Measurements from ENCODE around the gene CUL5.
"Not testable (repeated sequence)": the region's sequence is repeated elsewhere in the genome, so short reads cannot be mapped to it uniquely, and the experiment has no call there.

- TF ChIP-seq CTCF (IDR thresholded peaks at IDR 0.05; ENCODE audit: control extremely low read depth in 1 of 3, insufficient read depth in 1 of 3, low read depth in 1 of 3, low read length in 3 of 3); E2F6 (IDR thresholded peaks at IDR 0.05); BRCA1 (IDR thresholded peaks at IDR 0.05; ENCODE audit: low read depth, low read length); POLR2AphosphoS5 (IDR thresholded peaks at IDR 0.05; ENCODE audit: low read depth, low read length); KDM1A (IDR thresholded peaks at IDR 0.05; ENCODE audit: borderline replicate concordance, low read length); ATF2 (IDR thresholded peaks at IDR 0.05; ENCODE audit: low read length); RAD21 (IDR thresholded peaks at IDR 0.05 in 1 of 2, conservative IDR thresholded peaks at IDR 0.05 in 1 of 2; ENCODE audit: low read depth in 2 of 2, low read length in 2 of 2); POLR2A (IDR thresholded peaks at IDR 0.05; ENCODE audit: control extremely low read depth in 1 of 2, low read depth in 2 of 2, low read length in 2 of 2); PHF8 (conservative IDR thresholded peaks at IDR 0.05; ENCODE audit: low read depth, low read length); JUN (IDR thresholded peaks at IDR 0.05; ENCODE audit: low read depth, low read length); CHD1 (IDR thresholded peaks at IDR 0.05; ENCODE audit: low read depth, low read length); EP300 (IDR thresholded peaks at IDR 0.05; ENCODE audit: borderline replicate concordance in 1 of 2, low read depth in 2 of 2, low read length in 2 of 2); MAFK (IDR thresholded peaks at IDR 0.05; ENCODE audit: low read depth, low read length); TAF1 (IDR thresholded peaks at IDR 0.05; ENCODE audit: low read depth, low read length): not testable (repeated sequence)
Measured at GRCh38 chr11:108031604-108032003, 22.9 kb downstream of the CUL5 start.
